CD8-positive, alpha-beta memory T cell (primary cell): Measurements from ENCODE around the gene BTNL2. TPM values are rescaled to one million over a fixed set of nuclear protein-coding genes. Genes with fewer than 3 reads are reported as not detected.
A peak's percentile ranks its signal among the peaks of the same experiment; 100 is the strongest.

ENCODE experiments used
- CTCF ChIA-PET: fragments of 350-600 bp; sonication (Branson Sonifier 250); formaldehyde crosslinking; loops from one replicate; lab custom pipeline; 2021; ENCODE audit warnings: antibody characterized with exemption; lab: Charles Lee
- POLR2A ChIA-PET: fragments of 350-600 bp; sonication (Branson Sonifier 250); formaldehyde crosslinking; loops from one replicate; lab custom pipeline; 2021; ENCODE audit warnings: antibody characterized with exemption; lab: Charles Lee
- DNase-seq, 5 donors: peaks; one replicate each; pipeline versions ENCODE4 v3.0.0 to v3.0.0-alpha.2; 2020 to 2022; ENCODE audit warnings: mixed read lengths in 1 of 5
- H3K27ac ChIP-seq: one replicate; pipeline ENCODE4 v1.7.0; 2013; ENCODE audit warnings: low read depth, mild to moderate bottlenecking, low read length, moderate library complexity
- H3K27me3 ChIP-seq: 2 replicates; pipeline ENCODE4 v1.7.0; 2013; ENCODE audit warnings: low read length, mild to moderate bottlenecking; ENCODE audit not compliant: insufficient read depth, poor library complexity, severe bottlenecking
- H3K36me3 ChIP-seq: 2 replicates; pipeline ENCODE4 v1.7.0; 2013; ENCODE audit warnings: mild to moderate bottlenecking, low read length, moderate library complexity; ENCODE audit not compliant: insufficient read depth
- H3K4me1 ChIP-seq: 2 replicates; pipeline ENCODE4 v1.7.0; 2013; ENCODE audit warnings: mild to moderate bottlenecking, low read length, moderate library complexity; ENCODE audit not compliant: insufficient read depth
- H3K4me3 ChIP-seq: 2 replicates; pipeline ENCODE4 v1.7.0; 2013; ENCODE audit warnings: mild to moderate bottlenecking, low read length
- H3K9me3 ChIP-seq: 2 replicates; pipeline ENCODE4 v1.7.0; 2013; ENCODE audit warnings: mild to moderate bottlenecking, low read length
- H3K27ac Mint-ChIP-seq, 8 donors: one replicate each; pipeline ENCODE4 v1.8.0; 2020 to 2021; ENCODE audit warnings: mixed read lengths in 8 of 8, mild to moderate bottlenecking in 6 of 8, inconsistent platforms in 3 of 8, moderate library complexity in 3 of 8
- H3K27me3 Mint-ChIP-seq, 2 donors: one replicate each; pipeline ENCODE4 v1.8.0; 2020 to 2021; ENCODE audit warnings: mixed read lengths in 2 of 2, mild to moderate bottlenecking in 1 of 2, moderate library complexity in 1 of 2
- H3K36me3 Mint-ChIP-seq, 3 donors: one replicate each; pipeline ENCODE4 v1.8.0; 2020 to 2021; ENCODE audit warnings: mixed read lengths in 3 of 3, inconsistent platforms in 1 of 3, mild to moderate bottlenecking in 1 of 3
- H3K4me1 Mint-ChIP-seq, 3 donors: one replicate each; pipeline ENCODE4 v1.8.0; 2020 to 2021; ENCODE audit warnings: mixed read lengths in 3 of 3, inconsistent platforms in 1 of 3, mild to moderate bottlenecking in 1 of 3
- H3K4me3 Mint-ChIP-seq, 7 donors: one replicate each; pipeline ENCODE4 v1.8.0; 2020 to 2021; ENCODE audit warnings: mixed read lengths in 7 of 7, mild to moderate bottlenecking in 6 of 7, moderate library complexity in 4 of 7, inconsistent platforms in 2 of 7
- H3K9me3 Mint-ChIP-seq, 5 donors: one replicate each; pipeline ENCODE4 v1.8.0; 2020 to 2022; ENCODE audit warnings: mixed read lengths in 5 of 5, mild to moderate bottlenecking in 3 of 5, moderate library complexity in 2 of 5, inconsistent platforms in 1 of 5
- polyA plus RNA-seq: library from polyadenylated mRNA; unstranded; fragments of 300-500 nt; fragmentation: Illumina TruSeq; gene quantifications from one replicate; pipeline ENCODE4 v1.2.3, GENCODE V29; 2021
- total RNA-seq, 2 experiments: library from RNA; stranded (reverse); gene quantifications; one replicate each; pipeline ENCODE4 v1.2.3, GENCODE V29; 2021

BTNL2 gene
- total and polyA plus RNA-seq, 3 experiments from 2014 or later: not detected

DNA sequence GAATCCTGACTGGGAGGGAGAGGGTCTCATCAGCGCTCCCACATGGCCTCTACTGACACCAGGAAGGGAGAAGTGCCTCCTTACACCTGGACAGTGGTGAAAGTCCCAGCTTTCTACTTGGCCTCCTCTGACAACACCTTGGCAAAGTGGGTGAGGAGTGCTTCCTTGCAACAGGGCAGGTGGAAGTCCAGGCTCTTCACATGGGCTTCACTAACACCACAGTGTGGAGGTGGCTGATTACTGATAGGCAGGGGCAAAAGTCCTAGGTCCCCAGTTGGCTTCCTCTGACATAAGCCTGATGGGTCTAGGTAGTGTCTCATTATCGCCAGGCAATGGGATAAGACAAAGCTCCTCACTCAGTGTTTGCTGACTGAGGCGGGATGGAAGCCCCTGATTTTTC, 23.2 kb upstream of the BTNL2 start:
- ChIA-PET POLR2A (no interaction called here), CTCF (interaction anchor here (3.7 kb wide), 1 partner anchor 261 kb away, joined by 16 read pairs; no protein-coding TSS in a partner anchor)
- H3K4me1 ChIP-seq: no peaks in the 10 kb centered on the region
- Mint-ChIP-seq H3K27me3 (peaks cover 4 to 20% of the 10 kb centered on the region in 2 donors), H3K36me3 (no peaks in the 10 kb centered on the region), H3K9me3 (no peaks in the 10 kb centered on the region), H3K4me1 (no peaks in the 10 kb centered on the region), H3K4me3 (no peak overlapping the region), H3K27ac (peak overlapping the region in 1 of 8 donors; percentile 43)
- no peaks in the 10 kb centered on the region for H3K36me3 ChIP-seq
- no peaks in the 10 kb centered on the region for H3K9me3 ChIP-seq
- no peak for DNase-seq
- H3K27ac ChIP-seq: no peak overlapping the region
- H3K4me3 ChIP-seq: no peak overlapping the region
- peaks cover 3% of the 10 kb centered on the region for H3K27me3 ChIP-seq

DNA sequence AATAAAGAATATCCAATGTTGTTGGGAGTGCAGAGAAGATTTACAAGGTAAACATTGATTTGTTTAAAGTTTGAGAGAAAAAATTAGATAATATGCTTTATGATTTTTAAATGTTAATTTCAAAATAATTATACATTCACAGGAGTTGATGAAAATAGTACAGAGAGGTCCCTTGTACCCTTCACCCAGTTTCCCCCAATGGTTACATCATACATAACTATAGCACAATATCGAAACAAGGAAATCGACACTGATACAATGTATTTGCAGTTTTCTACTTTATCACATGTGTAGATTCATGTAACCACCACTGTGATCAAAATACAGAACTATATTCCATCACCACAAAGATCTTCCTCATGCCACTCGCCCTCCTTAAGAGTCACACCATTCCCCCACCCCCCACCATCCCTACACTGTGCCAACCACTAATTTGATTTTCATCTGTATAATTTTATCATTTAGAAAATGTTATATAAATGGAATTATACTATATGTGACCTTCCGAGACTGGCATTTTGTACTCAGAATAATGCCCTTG, 21.0 kb upstream of the BTNL2 start:
- DNase-seq: no peak
- Histone ChIP-seq H3K36me3 (no peaks in the 10 kb centered on the region), H3K27ac (no peak overlapping the region), H3K27me3 (peaks cover 3% of the 10 kb centered on the region), H3K4me1 (no peaks in the 10 kb centered on the region), H3K4me3 (no peak overlapping the region), H3K9me3 (no peaks in the 10 kb centered on the region)
- Mint-ChIP-seq H3K27ac (no peak overlapping the region), H3K9me3 (no peaks in the 10 kb centered on the region), H3K36me3 (no peaks in the 10 kb centered on the region), H3K4me3 (no peak overlapping the region), H3K27me3 (peaks cover 9 to 26% of the 10 kb centered on the region in 2 donors), H3K4me1 (no peaks in the 10 kb centered on the region)
- ChIA-PET POLR2A (no interaction called here), CTCF (no interaction called here)

DNA sequence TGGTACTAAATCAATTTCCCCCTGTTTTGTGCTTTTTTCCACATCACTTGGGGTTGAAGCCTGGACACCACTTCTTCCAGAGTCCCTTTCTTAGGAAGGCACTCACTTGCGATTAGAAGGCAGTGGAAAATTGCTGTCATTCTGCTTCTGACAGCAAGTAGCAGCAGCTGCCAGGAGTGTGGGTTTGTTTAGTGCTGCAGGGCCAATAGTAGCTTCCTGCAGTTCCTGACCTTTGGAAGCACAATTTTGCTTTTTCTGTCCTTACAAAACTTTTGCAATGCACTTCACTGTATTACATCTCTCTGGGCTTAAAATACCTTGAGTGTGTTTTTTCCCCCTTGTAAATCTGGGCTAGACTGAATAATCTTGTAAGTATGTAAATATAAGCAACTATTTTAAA, 20.2 kb upstream of the BTNL2 start:
- no peak for DNase-seq
- Mint-ChIP-seq H3K36me3 (no peaks in the 10 kb centered on the region), H3K9me3 (no peaks in the 10 kb centered on the region), H3K27me3 (peaks cover 9 to 31% of the 10 kb centered on the region in 2 donors), H3K4me1 (no peaks in the 10 kb centered on the region), H3K4me3 (no peak overlapping the region), H3K27ac (no peak overlapping the region)
- CTCF ChIA-PET: interaction anchor here (1.0 kb wide), 1 partner anchor 265 kb away, joined by 3 read pairs; no protein-coding TSS in a partner anchor
- Histone ChIP-seq H3K36me3 (no peaks in the 10 kb centered on the region), H3K9me3 (no peaks in the 10 kb centered on the region), H3K4me1 (no peaks in the 10 kb centered on the region), H3K4me3 (no peak overlapping the region), H3K27ac (no peak overlapping the region), H3K27me3 (peaks cover 3% of the 10 kb centered on the region)
- POLR2A ChIA-PET: no interaction called here

DNA sequence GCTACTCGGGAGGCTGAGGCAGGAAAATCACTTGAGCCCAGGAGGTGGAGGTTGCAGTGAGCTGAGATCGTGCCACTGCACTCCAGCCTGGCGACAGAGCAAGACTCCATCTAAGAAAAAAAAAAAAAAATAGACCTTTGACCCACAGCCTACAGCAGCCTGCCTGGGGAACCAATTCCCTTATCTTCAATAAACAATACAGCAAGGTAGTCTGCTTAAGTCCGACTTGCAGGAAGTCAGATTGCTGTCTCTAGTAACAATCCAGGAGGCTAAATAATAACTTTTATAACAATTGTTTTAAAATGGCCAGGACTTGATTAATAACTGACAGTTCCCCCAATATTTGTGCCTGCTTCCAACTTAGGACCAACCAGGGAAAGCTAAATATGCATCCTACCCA, 19.4 kb upstream of the BTNL2 start:
- ChIA-PET CTCF (interaction anchor here (1.3 kb wide), 1 partner anchor 274 kb away, joined by 3 read pairs; no protein-coding TSS in a partner anchor), POLR2A (no interaction called here)
- peaks cover 9 to 36% of the 10 kb centered on the region in 2 donors for H3K27me3 Mint-ChIP-seq
- Histone ChIP-seq H3K4me1 (no peaks in the 10 kb centered on the region), H3K27me3 (peaks cover 3% of the 10 kb centered on the region), H3K4me3 (no peak overlapping the region), H3K27ac (no peak overlapping the region), H3K36me3 (no peaks in the 10 kb centered on the region), H3K9me3 (no peaks in the 10 kb centered on the region)
- no peak overlapping the region for H3K27ac Mint-ChIP-seq
- H3K4me3 Mint-ChIP-seq: no peak overlapping the region
- DNase-seq: no peak
- H3K4me1 Mint-ChIP-seq: no peaks in the 10 kb centered on the region
- H3K36me3 Mint-ChIP-seq: no peaks in the 10 kb centered on the region
- H3K9me3 Mint-ChIP-seq: no peaks in the 10 kb centered on the region

DNA sequence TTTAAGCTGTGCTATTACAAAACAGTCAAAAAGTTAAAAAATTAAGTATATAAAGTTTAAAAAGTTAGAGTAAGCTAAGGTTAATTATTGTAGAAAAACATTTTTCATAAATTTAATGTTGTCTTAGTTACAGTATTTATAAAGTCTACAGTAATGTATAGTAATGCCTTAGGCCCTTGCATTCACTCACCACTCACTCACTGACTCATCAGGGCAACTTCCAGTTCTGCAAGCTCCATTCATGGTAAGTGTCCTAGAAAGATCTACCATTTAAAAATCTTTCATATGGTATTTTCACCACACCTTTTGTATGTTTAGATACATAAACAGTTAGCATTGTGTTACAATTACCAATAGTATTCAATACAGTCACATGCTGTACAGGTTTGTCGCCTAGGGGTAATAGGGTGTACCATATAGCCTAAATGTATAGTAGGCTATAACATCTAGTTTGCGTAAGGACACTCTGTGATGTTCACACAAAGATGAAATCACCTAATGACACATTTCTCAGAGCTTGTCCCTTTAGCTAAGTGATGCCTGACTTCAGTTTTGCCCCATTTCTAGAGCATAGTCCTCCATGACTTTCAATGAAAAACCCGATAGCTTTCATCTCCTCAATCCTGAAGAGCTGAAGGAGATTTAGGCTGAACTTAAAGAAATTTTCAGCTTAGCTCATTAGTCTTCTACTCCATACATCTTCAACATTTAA, 17.8 kb upstream of the BTNL2 start:
- no peak for DNase-seq
- H3K36me3 Mint-ChIP-seq: no peaks in the 10 kb centered on the region
- peaks cover 3% of the 10 kb centered on the region for H3K27me3 ChIP-seq
- no peaks in the 10 kb centered on the region for H3K4me1 ChIP-seq
- ChIA-PET POLR2A (no interaction called here), CTCF (interaction anchor here (0.9 to 1.2 kb wide), 4 partner anchors 10 to 276 kb away, joined by 3 to 4 read pairs (median 3); no protein-coding TSS in a partner anchor)
- H3K9me3 ChIP-seq: no peaks in the 10 kb centered on the region
- H3K4me3 Mint-ChIP-seq: no peak overlapping the region
- H3K27me3 Mint-ChIP-seq: peaks cover 9 to 49% of the 10 kb centered on the region in 2 donors
- H3K4me3 ChIP-seq: no peak overlapping the region
- H3K9me3 Mint-ChIP-seq: no peaks in the 10 kb centered on the region
- H3K36me3 ChIP-seq: no peaks in the 10 kb centered on the region
- no peak overlapping the region for H3K27ac Mint-ChIP-seq
- H3K4me1 Mint-ChIP-seq: no peaks in the 10 kb centered on the region
- H3K27ac ChIP-seq: no peak overlapping the region

DNA sequence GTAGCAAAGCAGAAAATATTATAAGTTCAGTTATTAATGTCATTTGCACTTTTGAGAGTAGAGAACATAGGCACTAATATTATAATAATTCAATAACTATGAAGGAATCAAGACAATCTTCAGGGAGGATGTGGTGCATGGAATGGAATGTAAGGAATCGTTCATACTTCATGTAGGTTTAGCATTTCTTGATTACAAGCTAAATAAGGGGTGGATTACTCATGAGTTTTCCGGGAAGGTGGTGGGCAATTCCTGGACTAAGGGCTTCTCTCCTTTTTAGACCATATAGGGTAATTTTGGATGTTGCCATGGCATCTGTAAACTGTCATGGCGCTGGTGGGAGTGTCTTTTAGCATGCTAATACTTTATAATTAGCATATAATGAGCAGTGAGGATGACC, 9.1 kb upstream of the BTNL2 start:
- no peak for DNase-seq
- no peaks in the 10 kb centered on the region for H3K9me3 ChIP-seq
- no peak overlapping the region for H3K27ac ChIP-seq
- Mint-ChIP-seq H3K27me3 (peaks cover 24 to 72% of the 10 kb centered on the region in 2 donors), H3K27ac (no peak overlapping the region), H3K36me3 (no peaks in the 10 kb centered on the region), H3K4me1 (peaks cover 9 to 13% (median 11%) of the 10 kb centered on the region in 3 donors), H3K9me3 (no peaks in the 10 kb centered on the region), H3K4me3 (no peak overlapping the region)
- ChIA-PET CTCF (interaction anchor here (2.4 to 6.6 kb wide), 2 partner anchors 276 to 370 kb away, joined by 7 to 46 read pairs; no protein-coding TSS in a partner anchor), POLR2A (interaction anchor here (0.5 kb wide), 1 partner anchor 487 kb away, joined by 5 read pairs; no protein-coding TSS in a partner anchor)
- H3K4me1 ChIP-seq: no peaks in the 10 kb centered on the region
- H3K27me3 ChIP-seq: peaks cover 20% of the 10 kb centered on the region
- no peaks in the 10 kb centered on the region for H3K36me3 ChIP-seq
- no peak overlapping the region for H3K4me3 ChIP-seq

DNA sequence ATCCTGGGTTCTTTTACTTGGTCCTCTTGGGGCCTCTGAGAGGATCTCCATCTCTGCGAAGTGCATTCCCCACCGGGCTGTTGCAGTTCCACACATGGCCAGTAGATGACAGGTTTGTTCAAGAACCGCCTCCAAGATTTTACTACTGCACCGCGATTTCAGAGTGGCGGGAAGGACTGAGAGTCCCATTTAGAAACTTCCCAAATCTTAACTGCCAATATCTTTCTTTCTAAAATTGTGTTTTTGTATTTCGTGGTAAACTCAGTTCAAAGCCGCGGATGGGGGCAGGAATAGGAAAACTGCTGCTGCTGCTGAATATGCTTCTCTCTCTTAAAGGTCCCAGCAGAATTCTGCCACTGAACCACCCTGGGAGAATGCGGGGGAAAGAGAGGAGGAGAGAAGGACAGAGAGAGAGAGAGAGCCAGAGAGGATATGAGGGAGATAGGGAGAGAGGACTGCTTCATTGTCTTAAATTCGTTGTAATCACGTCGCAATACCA, 8.6 kb upstream of the BTNL2 start:
- Mint-ChIP-seq H3K4me1 (peaks cover 9 to 13% (median 11%) of the 10 kb centered on the region in 3 donors), H3K9me3 (no peaks in the 10 kb centered on the region), H3K27ac (peak overlapping the region in 1 of 8 donors; percentile 9), H3K27me3 (peaks cover 26 to 67% of the 10 kb centered on the region in 2 donors), H3K4me3 (peak overlapping the region in 2 of 7 donors; percentile 22 to 33), H3K36me3 (no peaks in the 10 kb centered on the region)
- H3K36me3 ChIP-seq: no peaks in the 10 kb centered on the region
- peak; percentile 48 to 80 (median 66) for DNase-seq
- no peaks in the 10 kb centered on the region for H3K4me1 ChIP-seq
- ChIA-PET CTCF (interaction anchor here (0.8 to 6.6 kb wide), 6 partner anchors 276 to 452 kb away, joined by 3 to 46 read pairs (median 14); no protein-coding TSS in a partner anchor), POLR2A (no interaction called here)
- peaks cover 20% of the 10 kb centered on the region for H3K27me3 ChIP-seq
- no peak overlapping the region for H3K4me3 ChIP-seq
- H3K9me3 ChIP-seq: no peaks in the 10 kb centered on the region
- no peak overlapping the region for H3K27ac ChIP-seq
